GM21737 (cell line): Measurements from ENCODE around the gene PHLDA2.

Experiments used
- ATAC-seq: cut with Tn5 transposase; IDR thresholded peaks from one replicate; pipeline ENCODE4 v1.9.1; 2021; ENCODE audit warnings: mild to moderate bottlenecking, moderate library complexity; ENCODE audit not compliant: unreplicated experiment

The PHLDA2 gene

GRCh38 chr11:2929950-2930703, 907 bp upstream of the PHLDA2 start:
- ATAC-seq: no peak

- ATAC-seq: no peak
These were observed 320 bp upstream of the PHLDA2 start for GRCh38 chr11:2929531-2929949.

- no peak for ATAC-seq
These were observed 1.2 kb downstream of the PHLDA2 start for GRCh38 chr11:2927851-2928604.

GRCh38 chr11:2927121-2927800, 2.0 kb downstream of the PHLDA2 start:
- ATAC-seq: no peak

- ATAC-seq: no peak
These were observed 2.6 kb downstream of the PHLDA2 start for GRCh38 chr11:2926611-2927051.

- ATAC-seq: no peak
These were observed 4.2 kb downstream of the PHLDA2 start for GRCh38 chr11:2924821-2925675.

- ATAC-seq: no peak
These were observed 4.8 kb downstream of the PHLDA2 start for GRCh38 chr11:2924381-2924780.

GRCh38 chr11:2923446-2924375, 5.5 kb downstream of the PHLDA2 start:
- ATAC-seq: no peak

- no peak for ATAC-seq
These were observed 6.6 kb downstream of the PHLDA2 start for GRCh38 chr11:2922655-2923054.

GRCh38 chr11:2921742-2922493, 7.3 kb downstream of the PHLDA2 start:
- no peak for ATAC-seq

- ATAC-seq: no peak
These were observed 8.0 kb downstream of the PHLDA2 start for GRCh38 chr11:2921261-2921660.

- ATAC-seq: no peak
These were observed 8.9 kb downstream of the PHLDA2 start for GRCh38 chr11:2920343-2920742.

- no peak for ATAC-seq
These were observed 9.4 kb downstream of the PHLDA2 start for GRCh38 chr11:2919837-2920236.

GRCh38 chr11:2919188-2919587, 10.0 kb downstream of the PHLDA2 start:
- ATAC-seq: no peak

- no peak for ATAC-seq
These were observed 11.3 kb downstream of the PHLDA2 start for GRCh38 chr11:2917842-2918490.

- no peak for ATAC-seq
These were observed 12.2 kb downstream of the PHLDA2 start for GRCh38 chr11:2916892-2917645.

GRCh38 chr11:2916114-2916891, 12.9 kb downstream of the PHLDA2 start:
- ATAC-seq: no peak
